NB4 (cell line): ENCODE results near the gene NUB1.

ENCODE experiments used
- DNase-seq: peaks from one replicate; pipeline ENCODE4 v3.0.0; 2010; ENCODE audit warnings: low read depth
- H3K4me3 ChIP-seq: one replicate; pipeline ENCODE4 v1.5.1; 2011; ENCODE audit warnings: mild to moderate bottlenecking, low read depth, low read length, moderate library complexity
- CTCF ChIP-seq: IDR thresholded peaks from one replicate; pipeline ENCODE4 v1.5.1; 2012; ENCODE audit warnings: low read depth, low read length
- MYC ChIP-seq: IDR thresholded peaks from 2 replicates; pipeline ENCODE4 v1.6.1; 2011; ENCODE audit warnings: low read depth, low read length
- POLR2A ChIP-seq: IDR thresholded peaks from 2 replicates; pipeline ENCODE4 v1.6.1; 2011; ENCODE audit warnings: mild to moderate bottlenecking; ENCODE audit not compliant: insufficient read length; ENCODE audit errors: extremely low read depth
- TF ChIP-seq, protein P1 (sequence below): IDR thresholded peaks from 2 replicates; pipeline ENCODE4 v1.6.1; 2011; ENCODE audit warnings: low read depth, low read length

NUB1 gene

DNA sequence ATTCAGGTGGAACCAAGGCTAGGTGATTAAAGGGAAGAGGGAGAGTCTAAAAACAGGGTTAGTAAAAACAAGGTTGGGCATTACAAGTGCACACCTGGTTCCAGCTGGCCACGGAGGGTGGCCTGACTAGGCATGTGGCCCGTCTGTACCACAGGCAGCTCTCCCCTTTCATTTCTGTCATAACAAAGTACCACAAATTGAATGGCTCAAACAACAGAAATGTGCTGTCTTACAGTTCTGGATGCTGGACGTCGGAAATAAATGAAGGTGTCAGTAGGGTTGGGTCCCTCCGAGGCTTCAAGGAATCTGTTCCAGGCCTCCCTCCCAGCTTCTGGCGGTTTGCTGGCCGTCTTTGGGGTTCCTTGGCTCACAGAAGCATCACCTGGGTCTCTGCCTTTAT lies 81.6 kb downstream of the NUB1 start:
- no peak overlapping the region for H3K4me3 ChIP-seq
- DNase-seq, result no peak
- TF ChIP-seq MYC, result no peak

DNA sequence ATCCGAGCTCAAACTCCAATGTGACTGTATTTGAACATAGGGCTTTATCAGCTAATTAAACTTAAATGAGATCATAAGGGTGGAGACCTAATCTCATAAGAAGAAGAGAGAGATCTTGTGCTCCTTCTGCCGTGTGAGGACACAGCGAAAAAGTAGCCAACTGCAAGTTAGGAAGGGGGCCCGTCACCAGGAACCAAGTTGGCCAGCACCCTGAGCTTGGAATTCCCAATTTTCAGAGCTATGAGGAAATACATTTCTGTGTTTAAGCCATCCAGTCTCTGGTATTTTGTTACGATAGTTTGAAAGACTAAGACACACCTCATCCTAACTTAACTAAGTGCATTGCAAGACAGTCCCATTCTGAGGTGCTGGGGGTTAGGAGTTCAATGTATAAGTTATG lies 82.3 kb downstream of the NUB1 start:
- H3K4me3 ChIP-seq, result no peak overlapping the region
- TF ChIP-seq CTCF (no peak), MYC (no peak), POLR2A (no peak)
- TF ChIP-seq, protein P1, sequence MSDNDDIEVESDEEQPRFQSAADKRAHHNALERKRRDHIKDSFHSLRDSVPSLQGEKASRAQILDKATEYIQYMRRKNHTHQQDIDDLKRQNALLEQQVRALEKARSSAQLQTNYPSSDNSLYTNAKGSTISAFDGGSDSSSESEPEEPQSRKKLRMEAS, result no peak
- DNase-seq, result no peak

GRCh38 chr7:151424799-151425198 lies 83.2 kb downstream of the NUB1 start:
- no peak for DNase-seq
- TF ChIP-seq, protein P1, result no peak
- TF ChIP-seq POLR2A (no peak), CTCF (no peak), MYC (no peak)
- no peak overlapping the region for H3K4me3 ChIP-seq

DNA sequence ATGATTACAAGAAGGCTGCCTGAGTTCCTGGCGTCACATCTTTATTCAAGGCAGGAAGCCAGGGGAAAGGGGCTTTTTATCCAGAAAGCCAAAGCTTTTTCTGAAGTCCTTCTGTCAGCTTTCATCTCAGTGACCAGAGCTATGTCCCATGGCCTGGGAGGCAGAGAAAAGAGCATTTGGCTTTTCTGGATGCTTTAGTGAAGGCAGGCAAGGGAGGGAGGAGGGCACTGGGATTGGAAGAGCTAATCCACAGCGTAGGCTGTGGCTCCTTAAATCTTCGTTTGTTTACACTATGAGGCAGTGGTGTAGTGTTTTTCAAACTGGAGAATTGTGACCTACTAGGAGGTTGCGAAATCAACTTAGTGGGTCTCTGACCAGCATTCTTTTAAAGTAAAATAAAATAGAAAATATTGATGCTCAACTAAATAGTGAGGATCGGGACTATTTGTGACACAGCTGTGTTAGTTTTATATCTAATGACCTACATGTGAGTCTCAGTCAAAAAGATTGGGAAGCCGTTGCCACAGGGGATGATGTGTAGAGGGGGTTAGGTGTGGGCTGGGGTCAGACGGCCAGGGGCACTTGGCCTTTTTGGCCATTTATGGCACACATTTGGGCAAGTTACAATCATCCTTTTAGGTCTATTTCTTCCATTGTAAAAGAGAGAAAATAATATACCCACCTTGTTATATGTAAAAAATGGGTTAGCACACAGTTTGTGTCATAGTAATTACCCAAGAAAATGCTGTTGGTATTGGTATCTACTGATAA lies 84.2 kb downstream of the NUB1 start:
- no peak overlapping the region for H3K4me3 ChIP-seq
- no peak for TF ChIP-seq POLR2A
- DNase-seq, result no peak

GRCh38 chr7:151426441-151426903 lies 84.9 kb downstream of the NUB1 start:
- no peak for DNase-seq
- TF ChIP-seq POLR2A (no peak), MYC (no peak), CTCF (no peak)
- TF ChIP-seq, protein P1, result no peak
- no peak overlapping the region for H3K4me3 ChIP-seq

GRCh38 chr7:151426904-151427704 lies 85.5 kb downstream of the NUB1 start:
- TF ChIP-seq, protein P1, result no peak
- no peak for TF ChIP-seq MYC
- no peak for TF ChIP-seq POLR2A
- no peak for TF ChIP-seq CTCF
- H3K4me3 ChIP-seq, result no peak overlapping the region
- DNase-seq, result no peak
